Fibroblast of lung (primary cell): ENCODE results near the gene VWF.

Source experiments
- EZH2 ChIP-seq: IDR thresholded peaks from 2 replicates; pipeline ENCODE4 v1.5.1; 2012; ENCODE audit warnings: low read length, control low read depth, mild to moderate bottlenecking; ENCODE audit errors: missing control alignments
- TF ChIP-seq, protein P1 (sequence below), 2 donors: IDR thresholded peaks in 1 of 2; conservative IDR thresholded peaks in 1 of 2; 1 replicate in 1 of 2; 2 replicates in 1 of 2; pipeline ENCODE4 v1.5.1; 2011 to 2012; ENCODE audit warnings: low read length in 2 of 2, control low read depth in 1 of 2, inconsistent platforms in 1 of 2, low read depth in 1 of 2, mild to moderate bottlenecking in 1 of 2

DNA sequence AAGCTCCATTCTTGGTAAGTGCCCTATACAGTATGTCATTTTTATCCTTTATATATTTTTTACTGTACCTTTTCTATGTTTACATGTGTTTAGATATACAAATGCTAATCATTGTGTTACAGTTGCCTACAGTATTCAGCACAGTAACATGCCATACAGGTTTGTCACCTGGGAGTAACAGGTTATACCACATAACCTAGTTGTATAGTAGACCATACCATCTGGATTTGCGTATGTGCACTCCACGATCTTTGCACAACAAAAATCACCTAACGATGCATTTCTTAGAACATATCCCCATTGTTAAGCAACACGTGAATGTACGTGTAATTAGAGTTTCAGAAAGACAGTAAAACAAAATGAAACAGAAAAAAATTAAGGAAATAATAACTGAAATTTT, 167.5 kb downstream of the VWF start:
- TF ChIP-seq, protein P1, sequence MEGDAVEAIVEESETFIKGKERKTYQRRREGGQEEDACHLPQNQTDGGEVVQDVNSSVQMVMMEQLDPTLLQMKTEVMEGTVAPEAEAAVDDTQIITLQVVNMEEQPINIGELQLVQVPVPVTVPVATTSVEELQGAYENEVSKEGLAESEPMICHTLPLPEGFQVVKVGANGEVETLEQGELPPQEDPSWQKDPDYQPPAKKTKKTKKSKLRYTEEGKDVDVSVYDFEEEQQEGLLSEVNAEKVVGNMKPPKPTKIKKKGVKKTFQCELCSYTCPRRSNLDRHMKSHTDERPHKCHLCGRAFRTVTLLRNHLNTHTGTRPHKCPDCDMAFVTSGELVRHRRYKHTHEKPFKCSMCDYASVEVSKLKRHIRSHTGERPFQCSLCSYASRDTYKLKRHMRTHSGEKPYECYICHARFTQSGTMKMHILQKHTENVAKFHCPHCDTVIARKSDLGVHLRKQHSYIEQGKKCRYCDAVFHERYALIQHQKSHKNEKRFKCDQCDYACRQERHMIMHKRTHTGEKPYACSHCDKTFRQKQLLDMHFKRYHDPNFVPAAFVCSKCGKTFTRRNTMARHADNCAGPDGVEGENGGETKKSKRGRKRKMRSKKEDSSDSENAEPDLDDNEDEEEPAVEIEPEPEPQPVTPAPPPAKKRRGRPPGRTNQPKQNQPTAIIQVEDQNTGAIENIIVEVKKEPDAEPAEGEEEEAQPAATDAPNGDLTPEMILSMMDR (conservative IDR thresholded peaks at IDR 0.05 in 1 of 2, IDR thresholded peaks at IDR 0.05 in 1 of 2; ENCODE audit: low read depth in 1 of 2, low read length in 2 of 2): no peak
- TF ChIP-seq EZH2: no peak
